NCI-H82 treated with DMSO at 0.1 percent for 48 hours (cell line): Measurements from ENCODE around the gene UBALD1.
"Not testable (repeated sequence)": the region's sequence is repeated elsewhere in the genome, so short reads cannot be mapped to it uniquely, and the experiment has no call there.

Source experiments
- DNase-seq: peaks from one replicate; lab custom pipeline; 2025; ENCODE audit not compliant: unreplicated experiment; lab: John Stamatoyannopoulos, UW

Gene UBALD1

GRCh38 chr16:4599037-4599436 lies 15.7 kb downstream of the UBALD1 start:
- DNase-seq, result no peak

GRCh38 chr16:4597174-4597573 lies 17.5 kb downstream of the UBALD1 start:
- DNase-seq, result no peak

- DNase-seq, result no peak
These were observed 20.0 kb downstream of the UBALD1 start for GRCh38 chr16:4594433-4595410.

- no peak for DNase-seq
These were observed 21.6 kb downstream of the UBALD1 start for GRCh38 chr16:4593086-4593485.

- no peak for DNase-seq
These were observed 22.8 kb downstream of the UBALD1 start for GRCh38 chr16:4591706-4592470.

GRCh38 chr16:4591191-4591590 lies 23.5 kb downstream of the UBALD1 start:
- no peak for DNase-seq

GRCh38 chr16:4588961-4589360 lies 25.7 kb downstream of the UBALD1 start:
- DNase-seq, result no peak

GRCh38 chr16:4588386-4588785 lies 26.3 kb downstream of the UBALD1 start:
- DNase-seq, result no peak

GRCh38 chr16:4586291-4586690 lies 28.4 kb downstream of the UBALD1 start:
- no peak for DNase-seq

GRCh38 chr16:4583906-4584305 lies 30.8 kb downstream of the UBALD1 start:
- no peak for DNase-seq

- no peak for DNase-seq
These were observed 34.4 kb downstream of the UBALD1 start for GRCh38 chr16:4580250-4580649.

GRCh38 chr16:4578961-4579530 lies 35.6 kb downstream of the UBALD1 start:
- DNase-seq, result no peak

GRCh38 chr16:4576008-4576407 lies 38.7 kb downstream of the UBALD1 start:
- DNase-seq, result no peak

GRCh38 chr16:4574919-4575705 lies 39.6 kb downstream of the UBALD1 start:
- no peak for DNase-seq

GRCh38 chr16:4573926-4574325 lies 40.8 kb downstream of the UBALD1 start:
- DNase-seq, result not testable (repeated sequence)

GRCh38 chr16:4572715-4573114 lies 42.0 kb downstream of the UBALD1 start:
- DNase-seq, result no peak

GRCh38 chr16:4570688-4571321 lies 43.9 kb downstream of the UBALD1 start:
- DNase-seq, result no peak

GRCh38 chr16:4570086-4570485 lies 44.6 kb downstream of the UBALD1 start:
- DNase-seq, result no peak

GRCh38 chr16:4566144-4566543 lies 48.5 kb downstream of the UBALD1 start:
- no peak for DNase-seq

GRCh38 chr16:4564661-4565267 lies 49.9 kb downstream of the UBALD1 start:
- DNase-seq, result no peak
